ENCODE results near the gene SCARF1.

The SCARF1 gene

DNA sequence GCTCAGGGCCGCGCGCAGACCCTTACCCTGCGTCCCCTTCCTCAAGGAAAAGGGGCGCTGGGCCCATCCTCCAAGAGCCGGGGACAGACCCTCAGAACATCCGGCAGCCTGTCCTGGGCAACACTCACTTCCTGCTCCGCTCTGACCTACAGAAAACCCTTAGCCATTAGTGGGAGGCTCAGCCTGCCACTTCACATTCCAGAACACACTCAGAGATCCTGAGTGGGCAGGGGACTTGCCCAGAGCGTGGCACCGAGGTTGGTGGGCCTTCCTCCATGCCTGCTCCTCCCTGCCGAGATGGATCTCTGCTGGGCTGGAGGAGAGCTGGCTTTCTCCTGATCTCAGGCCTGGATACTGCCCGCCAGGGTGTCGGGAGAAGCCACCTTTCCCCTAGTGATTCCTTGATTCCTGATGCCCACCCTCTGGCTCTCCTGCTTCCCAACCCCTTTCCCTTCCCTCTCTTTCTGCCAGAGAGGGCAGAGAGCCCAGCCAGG lies 1.5 kb downstream of the SCARF1 start:
- peak overlapping the region; percentile 80 to 85 (median 84) for H3K4me3 Mint-ChIP-seq
- no peaks in the 10 kb centered on the region for H3K9me3 Mint-ChIP-seq
- TF ChIP-seq, protein P1, sequence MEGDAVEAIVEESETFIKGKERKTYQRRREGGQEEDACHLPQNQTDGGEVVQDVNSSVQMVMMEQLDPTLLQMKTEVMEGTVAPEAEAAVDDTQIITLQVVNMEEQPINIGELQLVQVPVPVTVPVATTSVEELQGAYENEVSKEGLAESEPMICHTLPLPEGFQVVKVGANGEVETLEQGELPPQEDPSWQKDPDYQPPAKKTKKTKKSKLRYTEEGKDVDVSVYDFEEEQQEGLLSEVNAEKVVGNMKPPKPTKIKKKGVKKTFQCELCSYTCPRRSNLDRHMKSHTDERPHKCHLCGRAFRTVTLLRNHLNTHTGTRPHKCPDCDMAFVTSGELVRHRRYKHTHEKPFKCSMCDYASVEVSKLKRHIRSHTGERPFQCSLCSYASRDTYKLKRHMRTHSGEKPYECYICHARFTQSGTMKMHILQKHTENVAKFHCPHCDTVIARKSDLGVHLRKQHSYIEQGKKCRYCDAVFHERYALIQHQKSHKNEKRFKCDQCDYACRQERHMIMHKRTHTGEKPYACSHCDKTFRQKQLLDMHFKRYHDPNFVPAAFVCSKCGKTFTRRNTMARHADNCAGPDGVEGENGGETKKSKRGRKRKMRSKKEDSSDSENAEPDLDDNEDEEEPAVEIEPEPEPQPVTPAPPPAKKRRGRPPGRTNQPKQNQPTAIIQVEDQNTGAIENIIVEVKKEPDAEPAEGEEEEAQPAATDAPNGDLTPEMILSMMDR (IDR thresholded peaks at IDR 0.05; ENCODE audit: unreplicated experiment in 3 of 3) = no peak
- peaks cover 31% of the 10 kb centered on the region for H3K27me3 Mint-ChIP-seq (ENCODE audit: low read depth)
- H3K4me1 Mint-ChIP-seq = peaks cover 23% of the 10 kb centered on the region
- no peaks in the 10 kb centered on the region for H3K36me3 Mint-ChIP-seq (ENCODE audit: low read depth)
- peak overlapping the region in 1 of 3 experiments; percentile 78 for H3K27ac Mint-ChIP-seq

DNA sequence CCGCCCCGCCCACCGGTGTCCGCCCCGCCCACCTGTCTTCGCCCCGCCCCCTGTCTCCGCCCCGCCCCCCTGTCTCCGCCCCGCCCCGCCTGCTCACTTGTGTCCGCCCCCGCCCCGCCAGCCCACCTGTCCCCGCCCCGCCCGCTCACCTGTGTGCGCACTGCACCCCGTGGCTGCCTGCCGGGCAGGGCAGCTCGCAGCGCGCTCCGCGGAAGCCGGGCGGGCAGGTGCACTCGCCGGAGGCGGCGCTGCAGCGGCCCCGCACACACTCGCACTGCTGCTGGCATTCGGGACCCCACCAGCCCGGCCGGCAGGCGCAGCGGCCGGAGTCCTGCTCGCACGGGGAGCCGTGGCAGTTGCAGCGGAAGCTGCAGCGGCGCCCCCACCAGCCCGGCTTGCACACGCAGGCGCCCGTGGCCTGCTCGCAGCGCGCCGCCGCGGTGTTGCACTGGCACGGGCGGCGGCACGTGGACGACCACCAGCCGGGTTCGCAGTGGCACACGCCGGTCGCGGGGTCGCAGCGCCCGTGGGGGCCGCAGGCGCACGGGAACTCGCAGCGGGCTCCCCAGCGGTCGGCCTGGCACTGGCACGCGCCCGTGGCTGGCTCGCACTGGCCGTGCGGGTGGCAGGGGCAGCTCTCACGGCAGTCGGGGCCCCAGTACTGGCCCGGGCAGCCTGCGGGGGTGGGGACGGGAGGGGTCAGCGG lies 2.1 kb downstream of the SCARF1 start:
- H3K9me3 Mint-ChIP-seq = no peaks in the 10 kb centered on the region
- no peaks in the 10 kb centered on the region for H3K36me3 Mint-ChIP-seq (ENCODE audit: low read depth)
- TF ChIP-seq, protein P1 (IDR thresholded peaks at IDR 0.05; ENCODE audit: unreplicated experiment in 3 of 3) = peak in 1 of 3 experiments; percentile 42
- peaks cover 23% of the 10 kb centered on the region for H3K4me1 Mint-ChIP-seq
- H3K27ac Mint-ChIP-seq = no peak overlapping the region
- peaks cover 31% of the 10 kb centered on the region for H3K27me3 Mint-ChIP-seq (ENCODE audit: low read depth)
- no peak overlapping the region for H3K4me3 Mint-ChIP-seq

DNA sequence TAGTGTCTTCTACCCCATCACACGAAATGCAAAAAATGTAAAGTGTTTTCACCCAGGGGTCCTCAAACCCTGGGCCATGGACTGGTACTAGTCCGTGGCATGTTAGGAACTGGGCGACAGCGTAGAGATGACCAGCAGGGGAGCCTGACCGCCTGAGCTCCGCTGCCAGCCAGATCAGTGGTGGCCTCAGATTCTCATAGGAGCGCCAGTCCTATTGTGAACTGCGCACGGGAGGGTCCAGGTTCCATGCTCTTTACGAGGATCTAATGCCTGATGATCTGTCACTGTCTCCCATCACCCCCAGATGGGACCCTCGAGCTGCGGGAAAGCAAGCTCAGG lies 4.5 kb downstream of the SCARF1 start:
- Mint-ChIP-seq H3K4me1 (peaks cover 23% of the 10 kb centered on the region), H3K27ac (peak overlapping the region in 1 of 3 experiments; percentile 30), H3K36me3 (ENCODE audit: low read depth) (no peaks in the 10 kb centered on the region), H3K9me3 (no peaks in the 10 kb centered on the region), H3K4me3 (no peak overlapping the region), H3K27me3 (ENCODE audit: low read depth) (peaks cover 25% of the 10 kb centered on the region)
- TF ChIP-seq, protein P1 (IDR thresholded peaks at IDR 0.05; ENCODE audit: unreplicated experiment in 3 of 3) = no peak

DNA sequence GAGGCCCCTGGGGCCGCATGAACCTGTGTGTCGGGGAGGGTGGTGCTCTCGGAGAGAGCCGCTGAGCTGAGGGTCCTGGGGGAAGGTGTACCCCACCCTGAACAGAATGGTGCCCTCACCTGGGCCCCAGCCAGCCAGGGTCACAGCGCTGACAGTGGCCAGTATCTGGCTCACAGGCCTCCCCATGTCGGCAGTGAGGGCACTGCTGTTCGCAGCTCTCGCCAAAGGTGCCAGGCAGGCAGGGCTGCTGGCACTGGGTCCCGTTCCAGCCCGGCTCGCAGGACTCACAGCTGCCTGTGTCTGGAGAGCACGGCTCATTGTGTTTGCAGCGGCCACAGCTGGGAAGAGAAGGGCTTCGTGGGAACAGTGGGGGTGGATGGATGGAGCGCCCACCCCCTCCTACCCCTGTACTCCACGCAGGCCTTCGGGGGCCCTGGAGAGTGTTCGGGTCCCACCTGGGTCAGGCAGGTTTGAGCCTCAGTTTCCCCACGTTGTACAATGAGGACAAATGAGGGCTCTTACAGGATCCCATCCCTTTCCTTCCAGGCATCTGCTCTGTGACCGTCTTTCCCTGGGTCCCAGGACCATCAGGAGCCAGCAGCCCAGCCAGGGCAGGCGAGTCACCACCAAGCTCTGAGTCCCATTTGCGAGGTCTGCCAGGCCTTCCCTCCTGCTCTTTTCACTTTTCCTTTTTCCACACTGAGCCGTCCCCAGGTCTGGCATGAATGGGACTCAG lies 5.0 kb downstream of the SCARF1 start:
- H3K4me3 Mint-ChIP-seq = no peak overlapping the region
- H3K36me3 Mint-ChIP-seq (ENCODE audit: low read depth) = no peaks in the 10 kb centered on the region
- H3K27ac Mint-ChIP-seq = peak overlapping the region in 1 of 3 experiments; percentile 30
- TF ChIP-seq, protein P1 (IDR thresholded peaks at IDR 0.05; ENCODE audit: unreplicated experiment in 3 of 3) = no peak
- no peaks in the 10 kb centered on the region for H3K9me3 Mint-ChIP-seq
- peaks cover 18% of the 10 kb centered on the region for H3K4me1 Mint-ChIP-seq
- peaks cover 22% of the 10 kb centered on the region for H3K27me3 Mint-ChIP-seq (ENCODE audit: low read depth)

DNA sequence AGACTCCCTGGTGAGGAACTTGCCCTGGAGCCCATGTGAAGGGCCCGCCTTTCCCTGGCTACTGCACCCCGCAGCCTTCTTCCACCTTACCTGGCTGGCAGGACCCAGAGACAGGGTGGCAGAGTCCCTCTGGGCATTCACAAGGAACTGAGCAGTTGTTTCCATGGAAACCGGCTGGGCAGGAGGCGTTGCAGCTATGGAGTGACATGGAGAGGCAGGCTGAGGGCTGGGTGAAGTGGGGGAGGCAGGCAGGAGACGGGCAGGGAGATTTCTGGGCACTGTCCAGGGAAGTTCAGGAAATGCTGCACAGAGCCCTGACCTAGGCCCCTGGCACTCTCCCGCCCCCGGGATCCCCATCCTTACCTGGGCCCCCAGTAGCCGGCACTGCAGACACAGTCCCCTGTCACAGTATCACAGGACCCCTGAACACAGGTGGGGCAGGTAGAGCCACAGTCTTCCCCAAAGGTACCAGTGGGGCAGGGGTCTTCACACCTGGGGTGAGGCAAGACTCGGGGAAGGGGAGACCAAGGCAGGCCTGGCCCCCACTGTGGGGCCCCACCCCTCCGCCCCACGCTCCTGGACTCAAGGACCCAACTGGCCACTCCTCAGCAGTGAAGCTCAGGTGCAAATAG lies 5.9 kb downstream of the SCARF1 start:
- H3K4me1 Mint-ChIP-seq = peaks cover 16% of the 10 kb centered on the region
- no peak overlapping the region for H3K4me3 Mint-ChIP-seq
- H3K27me3 Mint-ChIP-seq (ENCODE audit: low read depth) = peaks cover 22% of the 10 kb centered on the region
- H3K36me3 Mint-ChIP-seq (ENCODE audit: low read depth) = no peaks in the 10 kb centered on the region
- TF ChIP-seq, protein P1 (IDR thresholded peaks at IDR 0.05; ENCODE audit: unreplicated experiment in 3 of 3) = no peak
- no peak overlapping the region for H3K27ac Mint-ChIP-seq
- H3K9me3 Mint-ChIP-seq = no peaks in the 10 kb centered on the region
